CD14-positive monocyte (primary cell): ENCODE data around the gene SCN5A. TPM values are rescaled to one million over a fixed set of nuclear protein-coding genes. Genes with fewer than 3 reads are reported as not detected.

Experiments
- DNase-seq, 3 donors: peaks; one replicate each; pipeline ENCODE4 v3.0.0-alpha.2; 2011 to 2022
- H2AFZ ChIP-seq: 2 replicates; pipeline ENCODE4 v1.6.0; 2012; ENCODE audit warnings: mild to moderate bottlenecking, low read depth, low read length, inconsistent platforms; ENCODE audit not compliant: insufficient read depth, poor library complexity, severe bottlenecking
- H3K27ac ChIP-seq, 2 donors: 1 replicate in 1 of 2; 2 replicates in 1 of 2; pipeline ENCODE4 v1.5.1; 2012 to 2013; ENCODE audit warnings: low read length in 2 of 2, control low read depth in 1 of 2, inconsistent platforms in 1 of 2, low read depth in 1 of 2, mild to moderate bottlenecking in 1 of 2
- H3K27me3 ChIP-seq, 2 donors: one replicate each; pipeline versions ENCODE4 v1.6.0 to v1.6.1; 2011 to 2013; ENCODE audit warnings: low read length in 2 of 2; ENCODE audit not compliant: control insufficient read depth in 2 of 2, insufficient read depth in 2 of 2
- H3K36me3 ChIP-seq, 2 donors: replicated peaks in 1 of 2; 1 replicate in 1 of 2; 2 replicates in 1 of 2; pipeline versions ENCODE4 v1.5.1 to v1.6.1; 2012 to 2013; ENCODE audit warnings: low read length in 2 of 2, control low read depth in 1 of 2, inconsistent platforms in 1 of 2, mild to moderate bottlenecking in 1 of 2; ENCODE audit not compliant: insufficient read depth in 2 of 2, control insufficient read depth in 1 of 2
- H3K4me1 ChIP-seq, 2 donors: 1 replicate in 1 of 2; 2 replicates in 1 of 2; pipeline versions ENCODE4 v1.5.1 to v1.6.1; 2012 to 2013; ENCODE audit warnings: low read length in 2 of 2, control low read depth in 1 of 2, inconsistent platforms in 1 of 2, mild to moderate bottlenecking in 1 of 2, moderate library complexity in 1 of 2; ENCODE audit not compliant: insufficient read depth in 2 of 2, control insufficient read depth in 1 of 2
- H3K4me2 ChIP-seq: replicated peaks from 2 replicates; pipeline ENCODE3; 2012; ENCODE audit warnings: low read length, moderate library complexity, mild to moderate bottlenecking; ENCODE audit not compliant: poor library complexity, severe bottlenecking; ENCODE audit errors: extremely low read depth
- H3K4me3 ChIP-seq, 3 experiments: fragments of 200-600 bp in 1 of 3; sonication (generic) in 1 of 3; replicated peaks in 1 of 3; 1 replicate in 2 of 3; 2 replicates in 1 of 3; pipeline ENCODE4 v1.5.1; 2011 to 2013; ENCODE audit warnings: low read length in 3 of 3, mild to moderate bottlenecking in 3 of 3, control low read depth in 2 of 3, low read depth in 2 of 3, inconsistent platforms in 1 of 3, moderate library complexity in 1 of 3
- H3K79me2 ChIP-seq: 2 replicates; pipeline ENCODE4 v1.6.0; 2012; ENCODE audit warnings: mild to moderate bottlenecking, control low read depth, inconsistent platforms, low read length, moderate library complexity; ENCODE audit not compliant: insufficient read depth
- H3K9ac ChIP-seq: 2 replicates; pipeline ENCODE4 v1.6.0; 2017; ENCODE audit warnings: low read length, mild to moderate bottlenecking; ENCODE audit not compliant: insufficient read depth, poor library complexity, severe bottlenecking
- H3K9me3 ChIP-seq, 2 donors: replicated peaks in 1 of 2; 1 replicate in 1 of 2; 2 replicates in 1 of 2; pipeline versions ENCODE4 v1.5.1 to v1.6.1; 2012 to 2013; ENCODE audit warnings: low read length in 2 of 2, control low read depth in 1 of 2; ENCODE audit not compliant: control insufficient read depth in 1 of 2, insufficient read depth in 1 of 2
- H4K20me1 ChIP-seq: 2 replicates; pipeline ENCODE4 v1.6.0; 2012; ENCODE audit warnings: mild to moderate bottlenecking, low read length, control low read depth, moderate library complexity; ENCODE audit not compliant: insufficient read depth
- H3K27ac Mint-ChIP-seq, 7 donors: one replicate each; pipeline ENCODE4 v1.8.0; 2020; ENCODE audit warnings: mild to moderate bottlenecking in 7 of 7, mixed read lengths in 7 of 7, moderate library complexity in 6 of 7, inconsistent platforms in 2 of 7
- H3K27me3 Mint-ChIP-seq, 3 donors: one replicate each; pipeline ENCODE4 v1.8.0; 2021 to 2022; ENCODE audit warnings: low read depth in 3 of 3, mild to moderate bottlenecking in 3 of 3, mixed read lengths in 3 of 3, moderate library complexity in 3 of 3, inconsistent platforms in 1 of 3
- H3K36me3 Mint-ChIP-seq, 2 donors: one replicate each; pipeline ENCODE4 v1.8.0; 2020; ENCODE audit warnings: mixed read lengths in 2 of 2, inconsistent platforms in 1 of 2, mild to moderate bottlenecking in 1 of 2
- H3K4me1 Mint-ChIP-seq: one replicate; pipeline ENCODE4 v1.8.0; 2020; ENCODE audit warnings: mild to moderate bottlenecking, mixed read lengths
- H3K4me3 Mint-ChIP-seq, 2 donors: one replicate each; pipeline ENCODE4 v1.8.0; 2020; ENCODE audit warnings: mild to moderate bottlenecking in 2 of 2, mixed read lengths in 2 of 2, moderate library complexity in 1 of 2
- H3K9me3 Mint-ChIP-seq, 7 donors: one replicate each; pipeline ENCODE4 v1.8.0; 2020 to 2022; ENCODE audit warnings: mixed read lengths in 7 of 7, mild to moderate bottlenecking in 6 of 7, moderate library complexity in 6 of 7, inconsistent platforms in 2 of 7
- WGBS: methylation state at CpG from one replicate; pipeline ENCODE4 v1.1.5; 2013; ENCODE audit warnings: missing lambda C conversion rate; ENCODE audit not compliant: insufficient coverage; 5-methylcytosine and 5-hydroxymethylcytosine counted together
- intact Hi-C, 2 donors: fragments of 100-400 bp; cut with micrococcal nuclease; formaldehyde crosslinking; loops; one replicate each; pipeline versions ENCODE4 v1.15.0 to v1.15.1; 2023
- polyA plus RNA-seq, 3 donors: library from polyadenylated mRNA; depleted of rRNA in 1 of 3; unstranded in 2 of 3; stranded (reverse) in 1 of 3; fragments of 300-500 nt in 2 of 3; fragments of >200 nt in 1 of 3; fragmentation: Illumina TruSeq in 2 of 3; gene quantifications; 1 replicate in 2 of 3; 2 replicates in 1 of 3; pipeline ENCODE4 v1.2.3, GENCODE V29; 2012 to 2021
- TF ChIP-seq, protein P1 (sequence below): fragments of 200-600 bp; IDR thresholded peaks from one replicate; pipeline ENCODE4 v1.8.0; 2022; ENCODE audit warnings: antibody characterized with exemption, mild to moderate bottlenecking

SCN5A gene
- polyA plus RNA-seq, 3 donors: not detected

DNA sequence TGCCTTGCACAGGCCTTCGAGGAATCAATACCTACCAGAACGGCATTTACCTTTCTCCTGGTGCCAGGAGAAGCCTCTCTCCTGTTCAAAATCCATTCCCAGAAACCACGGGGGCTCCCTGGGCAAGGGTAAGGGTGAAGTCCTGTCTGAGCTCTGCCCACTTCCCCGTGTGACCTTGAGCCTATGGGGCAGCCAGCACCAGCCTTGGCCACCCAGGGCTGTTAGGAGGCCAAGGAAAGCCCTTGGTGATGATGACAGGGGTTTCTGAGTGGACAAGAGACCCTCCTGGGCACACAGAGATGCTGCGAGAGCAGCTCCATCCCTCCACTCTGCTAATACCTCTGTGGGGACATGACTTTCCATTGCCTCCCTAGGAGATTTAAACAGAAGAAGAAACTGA is 5.9 kb downstream of the SCN5A start:
- Histone ChIP-seq H3K36me3 (no peaks in the 10 kb centered on the region), H3K79me2 (no peaks in the 10 kb centered on the region), H4K20me1 (no peaks in the 10 kb centered on the region), H2AFZ (no peak overlapping the region), H3K9ac (no peak overlapping the region), H3K27ac (no peak overlapping the region), H3K4me2 (no peak overlapping the region), H3K4me1 (no peaks in the 10 kb centered on the region), H3K27me3 (peaks cover 4 to 20% of the 10 kb centered on the region in 2 donors), H3K9me3 (peaks cover 0 to 7% of the 10 kb centered on the region in 2 donors), H3K4me3 (no peak overlapping the region)
- no peak overlapping the region for H3K27ac Mint-ChIP-seq
- WGBS: 74% methylated on average over 2 of the region's 5 CpGs
- DNase-seq: no peak
- H3K27me3 Mint-ChIP-seq: peaks cover 0 to 8% (median 4%) of the 10 kb centered on the region in 3 donors
- peaks cover 0 to 5% (median 0%) of the 10 kb centered on the region in 7 donors for H3K9me3 Mint-ChIP-seq
- H3K36me3 Mint-ChIP-seq: peaks cover 0 to under 1% of the 10 kb centered on the region in 2 donors
- peaks cover 2% of the 10 kb centered on the region for H3K4me1 Mint-ChIP-seq
- intact Hi-C loops: no loop called here
- TF ChIP-seq, protein P1, sequence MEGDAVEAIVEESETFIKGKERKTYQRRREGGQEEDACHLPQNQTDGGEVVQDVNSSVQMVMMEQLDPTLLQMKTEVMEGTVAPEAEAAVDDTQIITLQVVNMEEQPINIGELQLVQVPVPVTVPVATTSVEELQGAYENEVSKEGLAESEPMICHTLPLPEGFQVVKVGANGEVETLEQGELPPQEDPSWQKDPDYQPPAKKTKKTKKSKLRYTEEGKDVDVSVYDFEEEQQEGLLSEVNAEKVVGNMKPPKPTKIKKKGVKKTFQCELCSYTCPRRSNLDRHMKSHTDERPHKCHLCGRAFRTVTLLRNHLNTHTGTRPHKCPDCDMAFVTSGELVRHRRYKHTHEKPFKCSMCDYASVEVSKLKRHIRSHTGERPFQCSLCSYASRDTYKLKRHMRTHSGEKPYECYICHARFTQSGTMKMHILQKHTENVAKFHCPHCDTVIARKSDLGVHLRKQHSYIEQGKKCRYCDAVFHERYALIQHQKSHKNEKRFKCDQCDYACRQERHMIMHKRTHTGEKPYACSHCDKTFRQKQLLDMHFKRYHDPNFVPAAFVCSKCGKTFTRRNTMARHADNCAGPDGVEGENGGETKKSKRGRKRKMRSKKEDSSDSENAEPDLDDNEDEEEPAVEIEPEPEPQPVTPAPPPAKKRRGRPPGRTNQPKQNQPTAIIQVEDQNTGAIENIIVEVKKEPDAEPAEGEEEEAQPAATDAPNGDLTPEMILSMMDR: no peak
- H3K4me3 Mint-ChIP-seq: no peak overlapping the region

DNA sequence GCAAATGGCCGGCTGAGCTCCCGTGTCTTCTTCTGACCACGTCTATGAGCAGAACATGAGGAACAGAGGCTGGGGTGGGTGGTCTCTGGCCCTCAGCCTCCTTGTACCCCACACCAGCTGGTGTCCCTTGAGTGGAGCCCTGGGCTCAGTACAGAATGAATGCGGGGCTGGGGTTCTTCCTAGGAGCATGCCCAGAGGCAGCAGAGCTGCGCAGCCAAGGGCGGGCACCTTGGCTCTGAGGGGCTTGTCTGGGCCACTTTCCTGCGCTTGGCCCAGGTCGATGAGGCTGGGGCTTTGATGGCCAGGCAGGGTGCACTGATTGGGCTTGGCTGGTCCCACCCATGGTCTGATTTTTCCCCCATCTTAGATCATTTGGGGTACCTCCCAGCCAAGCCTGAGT is 6.4 kb downstream of the SCN5A start:
- intact Hi-C loops: no loop called here

More for the DNA sequence above, 6.4 kb downstream of the SCN5A start:
- no peaks in the 10 kb centered on the region for H3K36me3 ChIP-seq
- H3K27me3 Mint-ChIP-seq: peaks cover 0 to 8% (median 4%) of the 10 kb centered on the region in 3 donors
- H2AFZ ChIP-seq: no peak overlapping the region
- no peaks in the 10 kb centered on the region for H3K4me1 Mint-ChIP-seq
- H3K27ac ChIP-seq: no peak overlapping the region
- no peak overlapping the region for H3K9ac ChIP-seq
- H3K27ac Mint-ChIP-seq: no peak overlapping the region
- DNase-seq: no peak
- no peak overlapping the region for H3K4me2 ChIP-seq
- no peak overlapping the region for H3K4me3 Mint-ChIP-seq
- 100% methylated on average over 3 of the region's 8 CpGs for WGBS
- no peak overlapping the region for H3K4me3 ChIP-seq
- no peaks in the 10 kb centered on the region for H3K36me3 Mint-ChIP-seq
- no peaks in the 10 kb centered on the region for H4K20me1 ChIP-seq
- H3K79me2 ChIP-seq: no peaks in the 10 kb centered on the region
- no peaks in the 10 kb centered on the region for H3K4me1 ChIP-seq
- peaks cover 0 to 15% of the 10 kb centered on the region in 2 donors for H3K27me3 ChIP-seq
- H3K9me3 ChIP-seq: peaks cover 0 to 2% of the 10 kb centered on the region in 2 donors
- H3K9me3 Mint-ChIP-seq: peaks cover 0 to 3% (median 0%) of the 10 kb centered on the region in 7 donors
- TF ChIP-seq, protein P1: no peak
